Measurements from ENCODE around the gene RNF225.
"Not testable (repeated sequence)": the region's sequence is repeated elsewhere in the genome, so short reads cannot be mapped to it uniquely, and the experiment has no call there.

The RNF225 gene

DNA sequence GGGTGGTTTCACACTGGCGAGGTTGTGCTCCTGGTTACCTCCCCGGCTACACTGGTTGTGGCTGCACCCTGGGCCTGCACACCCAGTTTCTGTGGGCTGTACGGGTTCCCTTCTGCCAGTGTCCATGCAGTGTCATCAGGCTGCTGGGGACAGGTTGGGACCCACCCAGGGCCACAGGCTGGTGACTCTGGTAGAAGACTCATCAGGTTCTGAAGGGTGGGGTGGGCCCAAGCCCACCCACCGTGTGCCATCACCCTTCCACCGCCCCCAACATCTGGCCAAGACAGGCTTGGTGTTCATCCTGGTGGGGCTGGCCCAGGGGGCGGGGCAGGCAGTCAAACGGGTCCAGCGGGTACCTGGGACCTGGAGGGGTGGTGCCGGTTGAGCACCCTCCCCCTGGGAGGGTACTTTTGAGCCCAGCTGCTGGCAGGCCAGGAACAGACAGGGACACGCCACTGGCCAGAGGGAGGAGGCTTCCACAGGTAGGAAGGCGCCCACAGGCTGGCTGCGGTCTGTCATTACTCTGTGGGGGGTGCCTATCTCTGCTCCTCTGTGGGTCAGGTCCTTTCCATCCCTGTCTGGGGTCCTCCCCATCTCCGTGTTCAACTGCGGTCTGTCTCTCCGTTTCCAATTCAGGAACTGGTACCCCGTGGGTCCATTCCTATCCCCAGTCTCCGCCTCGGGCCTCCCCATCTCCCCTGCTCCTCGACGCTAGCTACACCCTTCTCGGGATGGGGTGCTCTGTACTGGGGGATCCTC is at the start of gene RNF225:
TSS of gene RNF225 (plus strand) at position 437 of the 759 bp plus-strand sequence. CDS start 434 bp downstream, outside the sequence.
- DNase-seq (ENCODE audit: low read depth), result peak; percentile 13
- H3K4me3 ChIP-seq (ENCODE audit: control insufficient read depth, low read depth, low read length), result no peak within 1 kb of the TSS
- TF ChIP-seq, protein P1, sequence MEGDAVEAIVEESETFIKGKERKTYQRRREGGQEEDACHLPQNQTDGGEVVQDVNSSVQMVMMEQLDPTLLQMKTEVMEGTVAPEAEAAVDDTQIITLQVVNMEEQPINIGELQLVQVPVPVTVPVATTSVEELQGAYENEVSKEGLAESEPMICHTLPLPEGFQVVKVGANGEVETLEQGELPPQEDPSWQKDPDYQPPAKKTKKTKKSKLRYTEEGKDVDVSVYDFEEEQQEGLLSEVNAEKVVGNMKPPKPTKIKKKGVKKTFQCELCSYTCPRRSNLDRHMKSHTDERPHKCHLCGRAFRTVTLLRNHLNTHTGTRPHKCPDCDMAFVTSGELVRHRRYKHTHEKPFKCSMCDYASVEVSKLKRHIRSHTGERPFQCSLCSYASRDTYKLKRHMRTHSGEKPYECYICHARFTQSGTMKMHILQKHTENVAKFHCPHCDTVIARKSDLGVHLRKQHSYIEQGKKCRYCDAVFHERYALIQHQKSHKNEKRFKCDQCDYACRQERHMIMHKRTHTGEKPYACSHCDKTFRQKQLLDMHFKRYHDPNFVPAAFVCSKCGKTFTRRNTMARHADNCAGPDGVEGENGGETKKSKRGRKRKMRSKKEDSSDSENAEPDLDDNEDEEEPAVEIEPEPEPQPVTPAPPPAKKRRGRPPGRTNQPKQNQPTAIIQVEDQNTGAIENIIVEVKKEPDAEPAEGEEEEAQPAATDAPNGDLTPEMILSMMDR (conservative IDR thresholded peaks at IDR 0.05; ENCODE audit: control insufficient read depth, insufficient read depth, low read depth, low read length), result no peak

DNA sequence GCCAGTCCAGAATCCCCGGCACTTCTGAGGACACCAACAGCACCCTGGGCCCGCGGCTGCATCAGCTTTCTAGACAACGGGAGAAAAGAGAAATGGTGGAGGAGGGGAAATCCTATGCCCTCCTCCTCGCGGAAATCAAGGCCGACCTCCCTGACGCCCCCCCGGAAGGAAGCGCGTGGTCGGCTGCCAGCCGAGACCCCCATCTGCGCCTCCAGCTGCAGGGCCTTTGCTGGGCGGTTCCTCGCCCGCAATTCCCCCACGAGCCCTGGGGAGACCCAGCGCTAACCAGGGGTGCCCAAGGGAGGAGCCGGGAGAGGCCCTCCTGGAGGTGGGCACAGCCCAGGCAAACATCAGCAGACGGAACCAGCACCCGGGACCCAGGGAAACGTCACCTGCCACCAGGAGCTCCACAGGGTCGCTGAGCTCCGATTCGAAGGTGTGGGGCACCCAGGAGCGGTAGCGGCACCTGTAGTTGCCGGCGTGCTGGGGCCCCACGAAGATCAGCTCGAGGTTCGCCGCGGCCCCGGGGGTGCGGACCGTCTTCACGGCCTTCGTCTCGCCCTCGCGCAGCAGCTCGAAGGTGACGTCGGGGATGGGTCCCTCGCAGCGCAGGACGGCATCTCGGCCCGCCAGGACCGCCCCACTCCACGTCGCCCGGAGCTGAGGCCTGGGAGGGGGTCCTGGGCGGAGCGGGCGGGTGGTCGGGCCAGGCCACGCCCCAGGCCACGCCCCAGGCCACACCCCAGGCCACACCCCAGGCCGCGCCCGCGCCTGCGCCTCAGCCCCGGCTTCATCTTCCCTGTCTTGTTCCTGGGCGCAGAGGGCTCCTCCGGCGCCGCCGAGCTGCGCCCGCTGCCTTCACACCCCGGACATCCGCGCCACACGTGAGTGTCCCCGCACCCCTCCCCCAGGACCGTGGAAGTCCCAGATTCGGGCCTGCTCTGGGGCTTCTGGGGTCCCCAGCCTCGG is 48.2 kb upstream of the RNF225 start:
- peak overlapping the region; percentile 87 for H3K4me3 ChIP-seq (ENCODE audit: control insufficient read depth, low read depth, low read length)
- DNase-seq (ENCODE audit: low read depth), result peak; percentile 69
- TF ChIP-seq, protein P1 (conservative IDR thresholded peaks at IDR 0.05; ENCODE audit: control insufficient read depth, insufficient read depth, low read depth, low read length), result no peak

DNA sequence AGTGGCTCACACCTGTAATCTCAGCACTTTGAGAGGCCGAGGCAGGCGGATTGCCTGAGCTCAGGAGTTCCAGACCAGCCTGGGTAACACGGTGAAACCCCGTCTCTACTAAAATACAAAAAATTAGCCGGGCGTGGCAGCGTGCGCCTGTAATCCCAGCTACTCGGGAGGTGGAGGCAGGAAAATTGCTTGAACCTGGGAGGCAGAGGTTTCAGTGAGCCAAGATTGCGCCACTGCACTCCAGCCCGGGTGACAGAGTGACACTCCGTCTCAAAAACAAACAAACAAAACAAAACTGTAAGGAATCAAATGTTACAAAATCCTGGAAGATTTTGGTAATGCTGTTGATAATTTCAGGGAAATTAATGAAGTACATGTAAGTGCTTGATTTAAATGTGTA is 47.4 kb upstream of the RNF225 start:
- peak overlapping the region; percentile 87 for H3K4me3 ChIP-seq (ENCODE audit: control insufficient read depth, low read depth, low read length)
- not testable (repeated sequence) for DNase-seq (ENCODE audit: low read depth)

DNA sequence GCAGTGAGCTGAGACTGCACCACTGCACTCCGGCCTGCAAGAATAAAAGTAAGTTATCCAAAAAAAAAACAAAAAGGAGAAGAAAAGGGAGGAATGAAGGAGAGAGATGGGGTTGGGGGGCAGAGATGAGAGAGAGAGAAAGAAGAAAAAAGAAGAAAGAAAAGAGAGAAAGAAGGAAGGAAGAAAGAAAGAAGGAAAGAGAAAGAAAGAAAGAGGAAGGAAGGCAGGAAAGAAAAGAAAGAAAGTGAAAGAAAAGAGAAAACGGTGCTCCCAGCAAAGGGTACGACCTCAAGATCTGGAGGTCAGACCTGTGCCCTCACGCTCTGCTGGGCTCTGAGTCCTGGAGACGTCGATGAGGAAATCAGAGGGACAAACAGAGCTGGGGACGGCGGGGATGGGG is 45.9 kb upstream of the RNF225 start:
- TF ChIP-seq, protein P1 (conservative IDR thresholded peaks at IDR 0.05; ENCODE audit: control insufficient read depth, insufficient read depth, low read depth, low read length), result no peak
- H3K4me3 ChIP-seq (ENCODE audit: control insufficient read depth, low read depth, low read length), result no peak overlapping the region
- DNase-seq (ENCODE audit: low read depth), result no peak

DNA sequence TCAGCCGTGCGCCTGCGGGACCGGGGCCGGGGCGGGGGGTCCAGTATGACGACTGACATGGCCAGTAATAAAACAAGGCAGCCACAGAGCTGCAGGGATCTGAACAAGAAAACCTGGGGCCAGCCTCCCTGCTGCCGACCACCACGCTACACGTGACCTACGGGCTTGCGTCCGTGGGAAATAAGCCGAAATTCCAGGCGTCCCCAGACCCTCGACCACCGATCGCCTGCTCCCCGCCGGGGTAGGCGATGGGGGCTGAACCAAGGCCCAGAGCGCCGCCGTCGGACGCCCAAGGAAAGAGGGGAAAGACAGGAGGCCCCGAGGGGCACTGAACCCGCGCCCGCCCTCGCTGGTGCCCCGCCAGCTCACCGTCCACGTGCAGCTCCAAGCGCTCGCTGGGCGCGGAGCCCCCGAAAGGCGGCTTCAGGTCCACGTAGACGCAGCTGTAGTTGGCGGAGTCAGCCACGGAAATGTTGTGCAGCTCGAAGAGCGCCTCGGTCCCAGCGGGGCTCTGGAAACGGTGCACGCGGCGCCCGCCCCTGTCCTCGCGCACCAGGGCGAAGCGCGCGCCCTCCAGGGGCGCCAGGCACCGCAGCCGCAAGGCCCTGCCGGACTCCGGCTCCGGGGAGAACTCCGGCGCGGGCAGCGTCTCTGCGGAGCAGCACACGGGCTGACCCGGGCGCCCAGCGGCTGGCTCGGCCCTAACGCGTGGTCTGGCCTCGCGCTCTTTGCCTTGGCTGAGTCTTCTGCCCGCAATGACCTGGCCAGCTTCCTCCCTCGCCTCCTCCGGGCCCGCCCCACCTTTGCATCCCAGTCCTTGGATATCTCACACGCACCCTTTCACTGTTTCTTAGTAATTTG is 45.2 kb upstream of the RNF225 start:
- no peak for DNase-seq (ENCODE audit: low read depth)
- H3K4me3 ChIP-seq (ENCODE audit: control insufficient read depth, low read depth, low read length), result no peak overlapping the region
- TF ChIP-seq, protein P1 (conservative IDR thresholded peaks at IDR 0.05; ENCODE audit: control insufficient read depth, insufficient read depth, low read depth, low read length), result no peak

DNA sequence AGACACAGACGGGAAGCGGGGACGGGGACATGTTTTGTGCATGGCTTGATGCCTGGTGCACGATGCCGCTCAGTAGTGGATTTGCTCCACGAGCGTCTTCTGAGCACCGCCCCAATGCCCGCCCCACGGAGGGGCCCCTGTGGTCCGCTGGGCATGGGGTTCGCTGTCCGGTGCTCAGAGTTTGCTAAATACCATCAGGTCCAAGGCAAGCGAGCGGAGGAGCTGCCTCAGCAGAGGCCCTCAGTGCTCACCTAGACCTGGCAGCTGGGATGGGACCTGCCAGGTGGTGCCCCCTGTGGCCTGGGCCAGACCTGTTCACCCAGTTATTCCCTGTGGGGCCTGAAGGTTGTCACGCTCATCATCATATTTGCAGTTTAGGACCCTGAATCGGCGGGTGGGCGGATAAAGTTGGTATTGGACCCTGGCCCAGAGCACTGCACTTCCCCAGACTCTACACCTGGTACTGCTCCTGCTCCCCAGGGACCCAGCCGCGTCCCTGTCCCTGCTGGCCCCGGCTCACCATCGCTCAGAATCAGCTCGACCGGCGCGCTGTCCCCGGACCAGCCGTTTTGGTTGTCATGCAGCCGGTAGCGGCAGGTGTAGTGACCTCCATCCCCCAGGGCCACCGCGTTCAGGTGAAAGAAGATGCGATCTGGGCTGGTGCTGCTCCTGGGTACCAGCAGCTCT is 44.4 kb upstream of the RNF225 start:
- no peak for DNase-seq (ENCODE audit: low read depth)
- TF ChIP-seq, protein P1 (conservative IDR thresholded peaks at IDR 0.05; ENCODE audit: control insufficient read depth, insufficient read depth, low read depth, low read length), result no peak

More for the DNA sequence above, 44.4 kb upstream of the RNF225 start:
- no peak overlapping the region for H3K4me3 ChIP-seq (ENCODE audit: control insufficient read depth, low read depth, low read length)
